Fibroblast of lung (primary cell): Measurements from ENCODE around the gene CRYBB1. TPM values are rescaled to one million over a fixed set of nuclear protein-coding genes. Genes with fewer than 3 reads are reported as not detected.

Experiments used
- DNase-seq, 2 donors: peaks; one replicate each; pipeline versions ENCODE4 v3.0.0 to v3.0.0-alpha.2; 2010; ENCODE audit warnings: low read depth in 2 of 2
- H2AFZ ChIP-seq: 2 replicates; pipeline ENCODE4 v1.5.1; 2012; ENCODE audit warnings: low read length, control low read depth, inconsistent platforms
- H3K27ac ChIP-seq: 2 replicates; pipeline ENCODE4 v1.5.1; 2011; ENCODE audit warnings: low read length, control low read depth; ENCODE audit not compliant: insufficient read depth
- H3K27me3 ChIP-seq: 2 replicates; pipeline ENCODE4 v1.5.1; 2011; ENCODE audit warnings: mild to moderate bottlenecking, low read length; ENCODE audit not compliant: control insufficient read depth, insufficient read depth
- H3K36me3 ChIP-seq: 2 replicates; pipeline ENCODE4 v1.5.1; 2011; ENCODE audit warnings: low read length; ENCODE audit not compliant: control insufficient read depth, insufficient read depth
- H3K4me1 ChIP-seq: 2 replicates; pipeline ENCODE4 v1.5.1; 2011; ENCODE audit warnings: low read length; ENCODE audit not compliant: control insufficient read depth, insufficient read depth; ENCODE audit errors: extremely low read depth
- H3K4me2 ChIP-seq: 2 replicates; pipeline ENCODE4 v1.5.1; 2011; ENCODE audit warnings: low read length, control low read depth; ENCODE audit not compliant: insufficient read depth; ENCODE audit errors: extremely low read depth
- H3K4me3 ChIP-seq, 4 experiments: fragments of 200-600 bp in 1 of 4; sonication (generic) in 1 of 4; replicated peaks in 1 of 4; 2 replicates each; pipeline ENCODE4 v1.5.1; 2011 to 2016; ENCODE audit warnings: low read length in 4 of 4, low read depth in 3 of 4, mild to moderate bottlenecking in 3 of 4, control low read depth in 2 of 4, inconsistent platforms in 1 of 4, mixed read lengths in 1 of 4; ENCODE audit not compliant: insufficient read depth in 1 of 4; ENCODE audit errors: control extremely low read depth in 1 of 4
- H3K79me2 ChIP-seq: 2 replicates; pipeline ENCODE4 v1.5.1; 2012; ENCODE audit warnings: mild to moderate bottlenecking, low read length, inconsistent platforms; ENCODE audit not compliant: control insufficient read depth, insufficient read depth
- H3K9ac ChIP-seq: 2 replicates; pipeline ENCODE4 v1.5.1; 2011; ENCODE audit warnings: mild to moderate bottlenecking, low read length, control low read depth; ENCODE audit not compliant: insufficient read depth
- H3K9me3 ChIP-seq: 2 replicates; pipeline ENCODE4 v1.5.1; 2012; ENCODE audit warnings: low read depth, low read length; ENCODE audit not compliant: control insufficient read depth, insufficient read depth
- H4K20me1 ChIP-seq: 2 replicates; pipeline ENCODE4 v1.5.1; 2011; ENCODE audit warnings: low read length; ENCODE audit not compliant: control insufficient read depth, insufficient read depth; ENCODE audit errors: extremely low read depth
- EZH2 ChIP-seq: IDR thresholded peaks from 2 replicates; pipeline ENCODE4 v1.5.1; 2012; ENCODE audit warnings: low read length, control low read depth, mild to moderate bottlenecking; ENCODE audit errors: missing control alignments
- polyA plus RNA-seq, 2 donors: library from polyadenylated mRNA; depleted of rRNA in 1 of 2; stranded (reverse) in 1 of 2; unstranded in 1 of 2; fragments of >200 nt; gene quantifications; 2 replicates each; pipeline ENCODE4 v1.2.1, GENCODE V29; 2011 to 2012; ENCODE audit warnings: missing spikeins in 1 of 2
- total RNA-seq: library from RNA; depleted of rRNA; stranded (reverse); fragments of >200 nt; gene quantifications from 2 replicates; pipeline ENCODE4 v1.2.1, GENCODE V29; 2014
- TF ChIP-seq, protein P1 (sequence below), 2 donors: IDR thresholded peaks in 1 of 2; conservative IDR thresholded peaks in 1 of 2; 1 replicate in 1 of 2; 2 replicates in 1 of 2; pipeline ENCODE4 v1.5.1; 2011 to 2012; ENCODE audit warnings: low read length in 2 of 2, control low read depth in 1 of 2, inconsistent platforms in 1 of 2, low read depth in 1 of 2, mild to moderate bottlenecking in 1 of 2

The CRYBB1 gene
- total and polyA plus RNA-seq, 2 donors (not counting 1 experiment from before 2014, with no cell fraction given): not detected

DNA sequence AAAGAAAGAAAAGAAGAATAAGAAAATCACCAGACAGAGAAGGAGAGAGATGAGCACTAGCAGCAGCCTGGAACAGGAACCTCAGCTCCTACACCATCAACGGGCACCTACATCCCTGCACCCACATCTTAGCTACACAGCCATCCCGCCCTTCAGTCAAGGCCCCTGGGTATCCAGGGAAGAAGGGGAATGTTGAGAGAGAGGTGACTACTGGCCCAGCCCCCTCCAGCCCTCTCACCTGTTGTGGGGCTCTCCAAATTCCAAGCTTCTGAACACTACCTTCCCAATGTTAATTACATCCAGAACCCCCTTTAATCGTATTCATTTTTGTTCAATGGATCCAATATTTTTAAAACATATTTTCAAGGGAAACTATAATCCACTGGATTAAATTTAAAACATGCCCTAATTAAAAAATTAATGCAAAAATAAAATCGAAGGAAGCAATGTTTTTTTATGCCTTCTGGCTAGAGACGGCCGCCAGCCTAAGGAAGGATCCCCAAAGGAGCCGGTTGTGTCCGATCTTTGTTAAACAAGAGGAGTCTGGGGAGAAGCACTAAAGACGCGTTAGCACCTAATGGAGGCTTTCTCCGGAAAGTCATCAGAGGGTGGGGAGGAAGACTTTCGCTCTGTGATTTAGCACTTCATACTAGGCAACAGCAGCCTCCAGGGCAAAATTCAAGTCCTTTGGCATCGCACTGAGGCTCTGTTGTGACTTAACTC lies 37.4 kb downstream of the CRYBB1 start:
- no peak overlapping the region for H3K4me3 ChIP-seq
- H3K9me3 ChIP-seq: no peaks in the 10 kb centered on the region
- TF ChIP-seq, protein P1, sequence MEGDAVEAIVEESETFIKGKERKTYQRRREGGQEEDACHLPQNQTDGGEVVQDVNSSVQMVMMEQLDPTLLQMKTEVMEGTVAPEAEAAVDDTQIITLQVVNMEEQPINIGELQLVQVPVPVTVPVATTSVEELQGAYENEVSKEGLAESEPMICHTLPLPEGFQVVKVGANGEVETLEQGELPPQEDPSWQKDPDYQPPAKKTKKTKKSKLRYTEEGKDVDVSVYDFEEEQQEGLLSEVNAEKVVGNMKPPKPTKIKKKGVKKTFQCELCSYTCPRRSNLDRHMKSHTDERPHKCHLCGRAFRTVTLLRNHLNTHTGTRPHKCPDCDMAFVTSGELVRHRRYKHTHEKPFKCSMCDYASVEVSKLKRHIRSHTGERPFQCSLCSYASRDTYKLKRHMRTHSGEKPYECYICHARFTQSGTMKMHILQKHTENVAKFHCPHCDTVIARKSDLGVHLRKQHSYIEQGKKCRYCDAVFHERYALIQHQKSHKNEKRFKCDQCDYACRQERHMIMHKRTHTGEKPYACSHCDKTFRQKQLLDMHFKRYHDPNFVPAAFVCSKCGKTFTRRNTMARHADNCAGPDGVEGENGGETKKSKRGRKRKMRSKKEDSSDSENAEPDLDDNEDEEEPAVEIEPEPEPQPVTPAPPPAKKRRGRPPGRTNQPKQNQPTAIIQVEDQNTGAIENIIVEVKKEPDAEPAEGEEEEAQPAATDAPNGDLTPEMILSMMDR (conservative IDR thresholded peaks at IDR 0.05 in 1 of 2, IDR thresholded peaks at IDR 0.05 in 1 of 2; ENCODE audit: low read depth in 1 of 2, low read length in 2 of 2): no peak
- TF ChIP-seq EZH2: no peak
- no peaks in the 10 kb centered on the region for H3K27me3 ChIP-seq
- no peak overlapping the region for H3K4me2 ChIP-seq
- DNase-seq: no peak
- H3K27ac ChIP-seq: no peak overlapping the region
- no peak overlapping the region for H3K9ac ChIP-seq
- no peak overlapping the region for H2AFZ ChIP-seq
- H4K20me1 ChIP-seq: no peaks in the 10 kb centered on the region
- H3K79me2 ChIP-seq: peaks cover 9% of the 10 kb centered on the region
- no peaks in the 10 kb centered on the region for H3K36me3 ChIP-seq
- H3K4me1 ChIP-seq: peaks cover 7% of the 10 kb centered on the region

DNA sequence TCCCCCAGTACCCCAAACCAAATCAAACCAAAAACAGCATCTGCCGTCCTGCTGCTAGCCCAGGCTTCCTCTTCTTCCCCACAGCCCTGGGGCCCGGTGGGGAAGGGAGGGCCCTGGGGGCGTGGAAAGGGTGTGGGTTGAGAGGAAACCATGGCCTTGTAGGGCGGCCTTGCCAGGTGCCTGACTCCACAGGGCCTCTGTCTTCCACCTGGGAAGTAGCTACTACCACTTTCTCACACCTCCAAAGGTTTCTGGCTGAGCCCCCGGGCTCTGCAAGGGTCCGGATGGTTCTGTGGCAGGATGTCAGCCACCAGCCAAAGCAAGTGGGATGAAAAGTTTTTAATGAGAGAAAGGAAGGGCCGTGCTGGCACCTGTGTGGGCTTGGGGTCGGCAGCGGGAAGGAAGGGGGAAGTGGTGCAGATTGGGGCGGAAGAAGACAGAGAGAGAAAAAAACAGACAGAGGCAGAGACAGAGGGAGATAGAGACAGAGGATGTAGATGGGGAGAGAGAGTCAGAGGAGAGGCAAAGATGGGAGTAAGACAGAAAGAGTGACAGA lies 38.4 kb downstream of the CRYBB1 start:
- H3K4me2 ChIP-seq: no peak overlapping the region
- H3K9ac ChIP-seq: no peak overlapping the region
- H3K27me3 ChIP-seq: no peaks in the 10 kb centered on the region
- no peak overlapping the region for H3K27ac ChIP-seq
- H3K36me3 ChIP-seq: no peaks in the 10 kb centered on the region
- DNase-seq: no peak
- H2AFZ ChIP-seq: no peak overlapping the region
- H3K4me3 ChIP-seq: no peak overlapping the region
- TF ChIP-seq, protein P1 (conservative IDR thresholded peaks at IDR 0.05 in 1 of 2, IDR thresholded peaks at IDR 0.05 in 1 of 2; ENCODE audit: low read depth in 1 of 2, low read length in 2 of 2): no peak
- no peak for TF ChIP-seq EZH2
- peaks cover 9% of the 10 kb centered on the region for H3K79me2 ChIP-seq
- H3K9me3 ChIP-seq: no peaks in the 10 kb centered on the region
- H4K20me1 ChIP-seq: no peaks in the 10 kb centered on the region
- H3K4me1 ChIP-seq: no peaks in the 10 kb centered on the region

DNA sequence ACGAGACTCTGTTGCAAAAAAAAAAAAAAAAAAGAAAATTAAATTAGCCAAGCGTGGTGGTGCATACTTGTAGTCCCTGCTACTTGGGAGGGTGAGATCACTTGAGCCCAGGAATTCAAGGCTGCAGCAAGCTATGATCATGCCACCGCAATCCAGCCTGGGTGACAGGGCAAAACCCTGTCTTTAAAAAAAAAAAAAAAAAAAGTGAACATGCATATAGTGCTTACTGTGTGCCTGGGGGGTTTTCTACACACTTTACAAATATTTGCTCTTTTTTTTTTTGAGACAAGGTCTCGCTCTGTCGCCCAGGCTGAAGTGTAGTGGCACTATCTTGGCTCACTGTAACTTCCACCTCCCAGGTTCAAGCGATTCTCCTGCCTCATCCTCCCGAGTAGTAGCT lies 40.7 kb downstream of the CRYBB1 start:
- Histone ChIP-seq H3K27ac (no peak overlapping the region), H3K4me3 (no peak overlapping the region), H3K9ac (no peak overlapping the region), H3K9me3 (no peaks in the 10 kb centered on the region), H3K4me1 (no peaks in the 10 kb centered on the region), H3K36me3 (no peaks in the 10 kb centered on the region), H3K79me2 (peaks cover 2% of the 10 kb centered on the region), H3K4me2 (no peak overlapping the region), H2AFZ (no peak overlapping the region), H4K20me1 (no peaks in the 10 kb centered on the region), H3K27me3 (no peaks in the 10 kb centered on the region)
- no peak for TF ChIP-seq EZH2
- TF ChIP-seq, protein P1 (conservative IDR thresholded peaks at IDR 0.05 in 1 of 2, IDR thresholded peaks at IDR 0.05 in 1 of 2; ENCODE audit: low read depth in 1 of 2, low read length in 2 of 2): no peak
- no peak for DNase-seq
